WI38 (cell line): Measurements from ENCODE around the gene CALM3.

Experiments used
- H3K4me3 ChIP-seq: 2 replicates; pipeline ENCODE4 v1.5.1; 2011; ENCODE audit warnings: low read depth, mild to moderate bottlenecking, control low read depth, low read length
- TF ChIP-seq, protein P1 (sequence below): IDR thresholded peaks from 2 replicates; pipeline ENCODE4 v1.5.1; 2012; ENCODE audit warnings: low read depth, mild to moderate bottlenecking, control low read depth, low read length

The CALM3 gene

DNA sequence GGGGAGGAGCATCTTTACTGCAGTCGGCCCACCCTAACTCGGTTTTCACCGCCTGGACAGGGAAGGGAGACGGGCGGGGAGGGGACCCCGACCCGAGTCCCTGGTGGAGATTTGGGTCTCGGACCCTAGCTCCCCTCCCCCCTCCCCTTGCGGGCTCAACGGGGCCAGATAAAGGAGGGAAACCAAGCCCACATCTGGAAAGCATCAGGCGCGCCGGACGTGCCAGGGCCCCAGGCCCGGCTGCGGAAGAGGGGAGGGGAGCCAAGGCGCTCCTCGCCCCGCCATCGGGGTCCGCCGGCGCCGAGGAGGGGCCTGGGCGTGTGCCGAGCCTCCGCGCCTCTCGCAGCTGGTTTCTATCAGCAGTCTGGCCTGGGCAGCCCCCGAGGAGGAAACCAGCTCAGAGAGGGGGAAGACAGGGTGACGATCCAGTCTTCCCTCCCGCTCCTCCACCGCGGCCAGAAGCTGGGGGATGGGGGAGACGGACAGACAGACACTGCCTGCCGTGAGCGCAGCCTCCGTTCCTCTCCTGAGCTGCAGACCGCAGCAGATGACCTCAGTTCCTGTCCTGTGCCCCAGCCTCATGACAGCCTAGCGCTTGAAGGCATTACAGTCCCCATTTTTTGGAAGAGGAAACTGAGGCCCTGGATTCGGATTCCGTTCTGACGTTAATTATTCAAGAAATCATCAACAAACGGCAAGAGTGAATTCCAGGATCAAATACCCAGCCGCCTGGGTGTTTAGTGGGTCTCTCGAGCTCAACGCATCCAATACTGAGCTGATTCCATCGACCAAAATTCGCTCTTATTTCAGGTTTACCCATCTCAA lies 38.4 kb downstream of the CALM3 start:
- TF ChIP-seq, protein P1, sequence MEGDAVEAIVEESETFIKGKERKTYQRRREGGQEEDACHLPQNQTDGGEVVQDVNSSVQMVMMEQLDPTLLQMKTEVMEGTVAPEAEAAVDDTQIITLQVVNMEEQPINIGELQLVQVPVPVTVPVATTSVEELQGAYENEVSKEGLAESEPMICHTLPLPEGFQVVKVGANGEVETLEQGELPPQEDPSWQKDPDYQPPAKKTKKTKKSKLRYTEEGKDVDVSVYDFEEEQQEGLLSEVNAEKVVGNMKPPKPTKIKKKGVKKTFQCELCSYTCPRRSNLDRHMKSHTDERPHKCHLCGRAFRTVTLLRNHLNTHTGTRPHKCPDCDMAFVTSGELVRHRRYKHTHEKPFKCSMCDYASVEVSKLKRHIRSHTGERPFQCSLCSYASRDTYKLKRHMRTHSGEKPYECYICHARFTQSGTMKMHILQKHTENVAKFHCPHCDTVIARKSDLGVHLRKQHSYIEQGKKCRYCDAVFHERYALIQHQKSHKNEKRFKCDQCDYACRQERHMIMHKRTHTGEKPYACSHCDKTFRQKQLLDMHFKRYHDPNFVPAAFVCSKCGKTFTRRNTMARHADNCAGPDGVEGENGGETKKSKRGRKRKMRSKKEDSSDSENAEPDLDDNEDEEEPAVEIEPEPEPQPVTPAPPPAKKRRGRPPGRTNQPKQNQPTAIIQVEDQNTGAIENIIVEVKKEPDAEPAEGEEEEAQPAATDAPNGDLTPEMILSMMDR, result no peak
- H3K4me3 ChIP-seq, result peak overlapping the region; percentile 64

DNA sequence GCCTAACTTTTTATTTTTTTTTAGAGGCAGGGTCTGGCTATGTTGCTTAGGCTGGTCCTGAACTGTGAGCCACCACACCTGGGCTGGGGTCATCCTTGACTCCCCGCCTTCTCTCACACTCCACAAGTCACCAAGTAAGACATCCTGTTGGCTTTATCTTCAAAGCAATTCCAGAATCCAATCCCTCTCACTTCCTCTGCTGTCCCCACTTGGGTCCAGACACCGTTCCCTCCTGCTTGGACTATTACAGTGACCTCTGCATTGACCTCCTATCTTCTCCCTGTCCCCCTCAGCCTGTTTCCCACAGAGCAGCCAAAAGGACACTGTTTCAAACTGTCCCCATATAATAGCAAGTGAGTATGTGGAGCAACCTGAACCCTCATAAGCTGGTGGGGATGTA lies 39.5 kb downstream of the CALM3 start:
- TF ChIP-seq, protein P1, result no peak
- H3K4me3 ChIP-seq, result no peak overlapping the region

DNA sequence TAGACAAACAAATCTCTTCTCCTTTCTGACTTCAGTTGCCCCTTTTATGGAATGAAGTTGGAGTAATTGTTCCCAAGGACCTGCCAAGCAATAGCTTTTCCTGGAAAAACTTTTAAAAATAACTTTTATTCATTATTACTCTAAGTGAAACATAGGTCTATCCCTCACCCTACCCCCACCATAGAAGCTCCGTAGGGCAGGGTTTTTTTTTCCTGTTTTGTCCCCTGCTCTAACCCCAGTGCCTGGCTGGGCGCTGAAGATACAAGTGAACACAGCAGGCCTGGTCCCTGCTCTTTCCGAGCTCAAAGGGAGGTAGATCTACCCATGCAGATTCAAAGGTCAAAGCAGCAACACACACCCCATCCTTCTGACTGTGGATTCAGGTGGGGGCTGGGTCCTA lies 43.6 kb downstream of the CALM3 start:
- TF ChIP-seq, protein P1, result no peak
- no peak overlapping the region for H3K4me3 ChIP-seq

DNA sequence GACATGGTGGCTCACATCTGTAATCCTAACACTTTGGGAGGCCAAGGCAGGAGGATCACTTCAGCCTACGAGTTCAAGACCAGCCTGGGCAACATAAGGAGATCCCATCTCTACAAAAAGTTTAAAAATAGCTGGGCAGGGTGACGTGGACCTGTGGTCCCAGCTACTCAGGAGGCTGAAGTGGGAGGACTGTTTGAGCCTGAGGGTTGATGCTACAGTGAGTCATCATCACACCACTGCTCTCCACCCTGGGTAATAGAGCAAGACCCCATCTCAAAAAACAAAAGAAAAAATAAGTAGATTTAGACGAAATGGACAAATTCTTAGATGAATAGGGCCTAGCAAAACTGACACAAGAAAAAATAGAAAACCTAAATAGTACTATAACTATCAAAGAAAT lies 45.3 kb downstream of the CALM3 start:
- TF ChIP-seq, protein P1, result no peak

DNA sequence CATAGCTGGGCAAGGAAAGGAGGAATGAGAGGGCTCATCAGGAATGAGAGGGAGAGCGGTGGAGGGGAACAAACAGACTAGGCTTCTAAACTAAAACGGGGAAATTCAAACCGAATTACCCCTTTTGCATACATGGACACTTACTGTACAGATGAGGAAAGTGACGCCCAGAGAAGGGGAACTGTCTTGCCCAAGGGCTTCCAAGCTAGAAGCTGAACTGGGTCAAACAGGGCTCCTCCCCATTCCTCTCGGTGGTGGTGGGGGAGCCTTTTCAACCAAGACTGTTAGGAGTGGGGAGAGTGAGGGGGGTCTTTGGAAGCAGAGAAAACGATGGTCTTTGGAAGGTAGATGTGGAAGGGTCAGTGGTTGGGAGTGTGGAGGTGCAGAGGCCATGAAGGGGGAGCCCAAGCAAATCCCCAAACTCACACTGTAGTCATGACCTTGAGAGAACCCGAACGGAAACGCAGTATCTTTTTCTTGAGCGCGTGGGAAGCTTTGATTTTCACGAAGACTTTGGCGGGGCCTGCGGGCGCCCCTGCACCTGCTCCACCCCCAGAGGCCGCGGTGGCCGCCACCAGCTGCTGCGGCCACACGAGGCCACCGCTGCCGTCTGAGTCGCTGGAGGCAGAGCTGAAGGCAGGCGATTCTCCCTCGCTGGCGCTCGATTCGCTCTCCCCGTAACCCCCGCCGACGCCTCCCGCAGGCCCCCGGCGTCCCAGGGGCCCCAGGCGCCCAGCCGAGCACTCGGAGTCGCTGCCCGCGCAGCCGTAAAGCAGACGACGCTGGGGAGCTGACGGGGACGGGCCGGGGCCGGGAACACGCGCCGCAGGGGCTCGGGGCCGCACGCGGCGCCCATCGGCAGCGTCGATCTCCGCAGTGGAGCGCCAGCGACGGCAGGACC lies 47.2 kb downstream of the CALM3 start:
- TF ChIP-seq, protein P1, result no peak
- no peak overlapping the region for H3K4me3 ChIP-seq

More for the DNA sequence above, 45.3 kb downstream of the CALM3 start:
- no peak overlapping the region for H3K4me3 ChIP-seq

DNA sequence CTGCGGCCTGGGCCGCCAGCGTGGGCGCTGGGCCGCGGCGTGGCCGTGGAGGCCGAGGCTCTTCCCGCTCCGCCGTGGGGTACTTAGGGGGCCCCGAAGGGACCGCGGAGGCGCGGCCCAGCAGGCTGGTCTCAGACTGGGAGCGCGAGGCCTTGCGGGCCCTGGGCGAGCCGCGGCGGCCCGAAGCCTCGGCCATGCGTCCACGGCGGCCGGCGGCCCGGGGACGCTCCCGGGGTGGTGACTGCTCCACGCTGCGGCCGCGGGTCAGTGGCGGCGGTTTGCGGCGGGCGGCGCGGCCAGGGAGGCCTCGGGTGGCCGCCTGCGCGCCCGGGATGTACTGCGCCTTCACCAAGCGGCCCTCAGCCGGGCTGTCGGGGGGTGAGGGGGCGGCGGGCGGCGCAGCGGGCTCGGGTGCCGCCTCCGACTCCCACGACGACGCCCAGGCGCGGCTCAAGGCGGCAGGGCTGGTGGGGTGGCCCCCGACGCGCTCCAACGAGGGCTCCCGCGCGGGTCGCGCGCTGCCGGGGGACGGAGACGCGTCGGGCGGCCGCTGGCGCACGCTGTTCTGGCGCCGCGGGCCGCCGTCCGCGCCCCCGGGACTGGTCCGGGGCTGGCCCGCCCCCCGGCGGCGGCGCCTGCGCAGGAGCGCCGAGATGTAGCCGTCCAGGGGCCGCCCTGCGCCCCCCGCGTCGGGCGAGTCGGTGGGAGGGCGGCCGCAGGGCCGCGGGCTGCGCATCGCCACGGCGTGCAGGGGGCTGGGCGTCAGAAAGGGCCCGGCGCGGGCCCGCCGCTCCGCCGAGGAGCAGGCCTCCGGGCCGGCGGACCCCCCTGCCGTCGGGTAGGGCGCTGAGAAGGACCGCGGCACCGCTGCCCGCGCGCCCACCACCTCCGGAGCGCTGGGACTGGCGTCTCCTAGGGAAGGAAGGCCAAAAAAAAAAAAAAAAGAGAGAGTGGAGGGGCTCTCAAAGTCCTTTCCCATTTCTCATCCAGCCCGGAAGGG lies 48.1 kb downstream of the CALM3 start:
- TF ChIP-seq, protein P1, result no peak

More for the DNA sequence above, 48.1 kb downstream of the CALM3 start:
- H3K4me3 ChIP-seq, result no peak overlapping the region
